T-helper 1 cell treated with Interleukin-12 subunit alpha and Interleukin-12 subunit beta and Interleukin-4 antibody, amounts not matched to agents 30 ng/mL and 1 ng/mL, for 36 hours (primary cell): ENCODE data around the gene C11orf86. TPM values are rescaled to one million over a fixed set of nuclear protein-coding genes. Genes with fewer than 3 reads are reported as not detected.
"Not testable (repeated sequence)": the region's sequence is repeated elsewhere in the genome, so short reads cannot be mapped to it uniquely, and the experiment has no call there.

ENCODE experiments used
- intact Hi-C: fragments of 100-400 bp; cut with micrococcal nuclease; formaldehyde crosslinking; loops from one replicate; pipeline ENCODE4 v1.15.1; 2024
- total RNA-seq: library from RNA; stranded (reverse); gene quantifications from 2 replicates; pipeline ENCODE4 v1.2.3, GENCODE V29; 2022

Gene C11orf86, protein sequence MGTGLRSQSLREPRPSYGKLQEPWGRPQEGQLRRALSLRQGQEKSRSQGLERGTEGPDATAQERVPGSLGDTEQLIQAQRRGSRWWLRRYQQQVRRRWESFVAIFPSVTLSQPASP
- total RNA-seq = not detected in 2 replicates

GRCh38 chr11:66974724-66975404 lies at the start of gene C11orf86:
TSS of gene C11orf86 (plus strand) at chr11:66975304. CDS start at chr11:66975363, 59 bp downstream.
- intact Hi-C loops = no loop called here

GRCh38 chr11:66929753-66930152 lies 45.4 kb upstream of the C11orf86 start:
- intact Hi-C loops = no loop called here

GRCh38 chr11:66932543-66932942 lies 42.6 kb upstream of the C11orf86 start:
- intact Hi-C loops = no loop called here

DNA sequence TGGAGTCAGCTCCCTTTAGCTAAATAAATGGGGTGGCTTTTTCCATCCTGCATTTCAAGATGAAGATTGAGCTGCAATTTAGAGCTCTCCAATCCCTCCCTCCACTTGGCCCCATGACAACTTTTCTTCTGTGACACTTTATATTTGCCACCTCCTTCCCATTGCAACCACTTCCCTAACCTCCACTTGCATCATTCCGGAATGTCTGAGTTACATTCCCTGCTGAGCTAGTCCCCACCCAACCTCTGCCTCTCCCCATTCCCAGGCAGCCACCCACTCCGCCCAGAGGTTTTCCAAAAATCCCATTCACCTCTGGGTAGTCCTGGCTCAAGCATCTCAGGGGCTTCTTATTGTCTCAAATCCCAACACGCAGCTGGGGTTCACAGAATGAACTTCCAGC lies 41.6 kb upstream of the C11orf86 start:
- intact Hi-C loops = no loop called here

GRCh38 chr11:66934950-66935779 lies 39.9 kb upstream of the C11orf86 start:
- intact Hi-C loops = no loop called here

DNA sequence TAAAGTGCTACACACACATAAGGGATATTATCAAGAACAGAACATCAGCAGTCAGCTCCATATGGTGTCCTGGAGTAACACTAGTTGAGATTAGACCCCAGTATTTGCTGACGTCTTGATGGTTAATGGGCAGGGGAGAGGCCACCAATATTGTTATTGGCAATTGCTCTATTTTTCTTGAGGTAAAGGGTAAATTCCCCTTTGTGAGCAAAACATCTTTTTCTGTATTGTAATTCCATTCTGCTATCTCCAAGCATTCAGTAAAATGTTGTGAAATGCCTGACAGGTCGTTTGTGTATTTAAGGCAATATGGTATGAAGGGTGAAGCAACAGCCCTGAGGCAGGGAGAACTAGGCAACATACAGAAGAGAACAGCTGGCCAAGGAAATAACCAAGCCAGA lies 38.8 kb upstream of the C11orf86 start:
- intact Hi-C loops = no loop called here

DNA sequence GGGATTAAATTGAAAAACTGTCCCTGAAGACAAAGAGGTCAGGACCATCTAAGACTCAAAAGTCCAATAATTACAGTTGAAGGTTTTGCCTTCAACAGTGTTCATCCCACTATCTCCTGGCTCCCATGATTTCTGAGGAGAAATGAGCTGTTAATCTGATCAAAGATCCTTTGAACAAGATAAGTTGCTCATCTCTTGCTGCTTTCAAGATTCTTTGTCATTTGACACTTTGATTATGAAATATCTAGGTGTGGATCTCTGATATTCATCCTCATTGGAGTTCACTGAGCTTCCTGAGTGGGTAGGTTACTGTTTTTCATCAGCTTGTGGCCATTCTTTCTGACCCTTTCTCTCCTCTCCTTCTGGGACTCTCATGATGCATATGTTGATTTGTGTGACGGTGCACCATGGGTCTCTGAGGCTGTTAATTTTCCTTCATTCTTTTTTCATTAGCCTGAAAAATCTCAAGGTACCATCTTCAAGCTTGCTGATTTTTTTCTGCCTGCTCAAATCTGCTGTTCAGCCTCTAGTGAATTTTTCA lies 37.8 kb upstream of the C11orf86 start:
- intact Hi-C loops = no loop called here

GRCh38 chr11:66938582-66939135 lies 36.4 kb upstream of the C11orf86 start:
- intact Hi-C loops = no loop called here

DNA sequence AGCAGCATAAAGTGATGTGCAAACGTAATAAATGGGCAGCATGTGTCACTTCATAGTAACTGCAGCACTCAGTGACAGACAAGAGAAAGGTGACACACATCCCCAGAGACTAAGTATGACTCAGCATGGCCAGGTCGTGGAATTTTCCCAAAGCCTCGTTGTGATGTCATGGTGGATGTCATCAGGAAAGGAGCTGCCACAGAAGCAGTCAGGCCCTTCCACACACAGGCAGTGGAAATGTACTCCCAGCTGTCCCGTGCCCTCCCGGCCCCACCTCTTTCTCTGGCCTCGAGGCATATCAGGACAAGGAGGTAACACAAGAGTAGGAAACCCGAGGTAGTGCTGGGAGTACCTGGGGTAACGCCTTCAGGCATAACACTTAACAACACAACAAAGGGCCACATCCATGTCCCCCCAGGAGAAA lies 25.0 kb upstream of the C11orf86 start:
- intact Hi-C loops = no loop called here

GRCh38 chr11:66951135-66951534 lies 24.0 kb upstream of the C11orf86 start:
- intact Hi-C loops = no loop called here

DNA sequence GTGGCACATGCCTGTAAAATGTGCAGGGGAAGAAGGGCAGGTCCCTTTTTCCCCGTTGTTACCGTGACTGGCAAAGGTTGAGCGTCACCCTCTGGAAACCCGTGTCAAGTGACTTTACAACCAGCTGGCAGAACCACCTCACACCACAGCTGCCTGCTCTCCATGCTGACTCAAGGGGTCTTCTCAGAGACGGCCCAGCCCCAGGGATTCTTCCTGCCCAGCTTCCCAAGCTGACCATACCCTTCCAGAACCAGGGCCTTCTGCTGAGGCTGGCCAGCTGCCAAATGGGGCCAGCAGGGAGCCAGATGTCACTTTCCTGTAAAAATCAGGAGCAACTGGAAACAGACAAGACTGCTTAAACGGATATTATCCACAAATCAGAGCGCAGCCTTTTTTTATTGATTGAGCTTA lies 23.2 kb upstream of the C11orf86 start:
- intact Hi-C loops = no loop called here

GRCh38 chr11:66953081-66953833 lies 21.8 kb upstream of the C11orf86 start:
- intact Hi-C loops = no loop called here

- intact Hi-C loops = loop anchor here (5.0 kb wide), 1 partner anchor 89 kb away; no protein-coding TSS in a partner anchor
These were observed 18.3 kb upstream of the C11orf86 start for GRCh38 chr11:66956689-66957290.

DNA sequence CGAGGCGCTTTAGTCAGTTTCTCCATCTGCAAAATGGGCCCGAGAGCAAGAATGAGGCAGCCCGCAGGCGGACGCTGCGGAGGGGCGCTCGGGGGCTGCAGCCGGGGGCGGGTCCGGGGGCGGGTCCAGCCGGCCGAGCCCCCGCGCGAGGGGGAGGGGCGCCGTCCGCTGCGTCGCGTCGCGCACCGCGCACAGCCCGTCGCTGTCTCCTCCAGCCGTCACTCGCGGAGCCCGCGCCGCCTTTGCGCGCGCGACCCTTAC lies 17.2 kb upstream of the C11orf86 start:
- intact Hi-C loops = loop anchor here (1.0 to 5.0 kb wide), 9 partner anchors 91 to 645 kb away; partner anchors contain the start of genes CCDC87, CCS, KDM2A and RBM14

- intact Hi-C loops = loop anchor here (1.0 to 5.0 kb wide), 9 partner anchors 91 to 646 kb away; partner anchors contain the start of genes CCDC87, CCS, KDM2A and RBM14
These were observed 16.7 kb upstream of the C11orf86 start, which contains the start of gene PC for GRCh38 chr11:66958232-66958955. TSS of gene PC (minus strand) at chr11:66958383. CDS start at chr11:66872159, 86,224 bp downstream.

- intact Hi-C loops = loop anchor here (1.0 to 5.0 kb wide), 9 partner anchors 92 to 646 kb away; partner anchors contain the start of genes CCDC87, CCS, KDM2A and RBM14
These were observed 16.2 kb upstream of the C11orf86 start for GRCh38 chr11:66958956-66959274.

DNA sequence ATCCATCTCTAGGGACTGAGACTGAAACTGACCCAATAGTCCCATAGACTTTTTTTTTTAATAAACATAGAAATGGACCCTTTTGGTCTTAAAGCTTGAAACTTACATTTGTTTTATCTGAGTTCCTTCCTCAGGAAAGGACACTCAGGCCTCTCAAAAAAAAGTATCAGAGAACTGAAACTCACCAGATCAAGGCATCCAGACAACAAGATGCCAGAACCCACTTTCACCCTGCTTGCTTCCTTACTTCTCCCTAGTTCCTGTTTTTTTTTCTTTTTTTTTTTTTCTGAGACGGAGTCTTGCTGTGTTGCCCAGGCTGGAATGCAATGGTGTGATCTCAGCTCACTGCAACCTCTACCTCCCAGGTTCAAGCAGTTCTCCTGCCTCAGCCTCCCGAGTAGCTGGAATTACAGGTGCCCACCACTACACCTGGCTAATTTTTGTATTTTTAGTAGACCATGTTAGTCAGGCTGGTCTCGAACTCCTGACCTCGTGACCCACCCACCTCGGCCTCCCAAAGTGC lies 13.4 kb upstream of the C11orf86 start:
- intact Hi-C loops = not testable (repeated sequence)

DNA sequence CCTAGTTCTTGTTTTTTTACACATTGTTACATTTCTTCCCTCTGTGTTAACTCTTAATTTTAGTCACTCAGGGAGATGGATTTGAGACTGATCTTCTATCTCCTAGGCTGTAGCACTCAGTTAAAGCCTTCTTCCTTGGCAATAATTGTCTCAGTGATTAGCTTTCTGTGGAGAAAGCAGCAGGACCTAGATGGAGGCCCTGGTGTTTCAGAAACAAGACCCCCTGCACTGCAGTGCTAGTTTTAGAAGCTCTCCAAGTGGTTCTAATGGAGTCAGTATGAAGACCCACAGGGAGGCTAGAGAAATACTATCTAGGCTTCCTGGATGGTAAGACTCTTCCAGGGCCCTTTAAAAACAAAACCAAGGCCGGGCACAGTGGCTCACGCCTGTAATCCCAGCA lies 12.9 kb upstream of the C11orf86 start:
- intact Hi-C loops = no loop called here

DNA sequence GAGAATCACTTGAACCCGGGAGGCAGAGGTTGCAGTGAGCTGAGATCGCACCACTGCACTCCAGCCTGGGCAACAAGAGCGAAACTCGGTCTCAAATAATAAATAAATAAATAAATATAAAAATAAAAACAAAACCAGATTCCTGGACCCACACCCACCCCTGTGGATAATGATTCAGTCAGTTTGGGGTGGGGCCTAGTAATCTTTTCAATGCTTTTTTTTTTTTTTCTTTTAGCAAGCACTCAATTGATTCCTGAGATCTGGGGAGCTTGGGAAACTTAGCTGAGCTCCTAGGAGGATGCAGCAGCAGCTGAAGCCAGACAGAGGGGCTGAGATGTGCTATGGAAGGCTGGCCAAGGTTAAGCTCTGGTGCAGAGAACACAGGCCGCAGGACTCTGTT lies 12.3 kb upstream of the C11orf86 start:
- intact Hi-C loops = no loop called here

DNA sequence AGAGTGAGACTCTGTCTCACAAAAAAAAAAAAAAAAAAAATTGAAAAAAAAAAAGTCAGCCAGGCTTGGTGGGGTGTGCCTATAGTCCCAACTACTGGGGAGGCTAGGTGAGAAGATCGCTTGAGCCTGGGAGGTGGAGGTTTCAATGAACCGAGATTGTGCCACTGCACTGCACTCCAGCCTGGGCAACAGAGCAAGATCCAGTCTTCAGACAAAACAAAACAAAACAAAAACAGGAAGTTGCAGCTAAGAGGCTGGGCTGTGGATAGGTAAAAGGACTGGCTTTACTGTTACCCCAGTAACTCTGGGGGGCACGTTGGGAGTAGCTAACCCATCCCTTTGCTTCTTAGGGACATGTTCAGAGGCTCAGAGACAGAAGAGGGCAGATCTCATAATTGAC lies 10.6 kb upstream of the C11orf86 start:
- intact Hi-C loops = no loop called here
